ENCODE results near the gene SPNS3. TPM values are rescaled to one million over a fixed set of nuclear protein-coding genes. Genes with fewer than 3 reads are reported as not detected.

The SPNS3 gene
- total and polyA plus RNA-seq, 9 of the 15 experiments (the other 6 are each of a cell fraction or from before 2014, with no cell fraction given), result not detected

DNA sequence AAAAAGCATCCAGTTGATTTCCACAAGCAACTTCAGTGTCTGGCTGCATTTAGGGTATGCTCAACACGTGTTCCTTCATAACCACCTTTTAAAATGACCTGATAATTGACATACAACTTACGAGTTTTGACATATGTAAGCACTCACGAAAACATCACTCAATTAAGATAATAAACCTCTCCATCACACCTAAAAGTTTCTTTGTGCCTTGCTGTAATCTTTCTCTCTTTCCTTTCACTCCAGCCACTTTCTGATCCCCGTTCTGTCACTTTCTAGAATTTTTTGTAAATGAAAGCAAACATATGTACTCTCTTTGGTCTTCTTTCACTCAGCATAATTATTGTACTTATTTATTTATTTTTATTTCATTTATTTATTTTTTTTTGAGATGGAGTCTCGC lies 46.6 kb upstream of the SPNS3 start:
- WGBS (ENCODE audit: insufficient coverage, low coverage, missing lambda C conversion rate), result 36% methylated on average over 5 of the region's 5 CpGs
- no peaks in the 10 kb centered on the region for H3K9me1 ChIP-seq (ENCODE audit: control insufficient read depth, insufficient read depth, low read length)
- in situ Hi-C loops (cut with MboI) (no loop called here), intact Hi-C loops (cut with micrococcal nuclease) (no loop called here)
- no peak for FAIRE-seq
- no peaks in the 10 kb centered on the region for H3K9me3 ChIP-seq (replicated peaks; ENCODE audit: control insufficient read depth, insufficient read depth, low read depth, low read length)
- no peak for ATAC-seq
- no peaks in the 10 kb centered on the region for H3K36me3 ChIP-seq (ENCODE audit: control insufficient read depth, insufficient read depth, low read length)
- H3K9ac ChIP-seq (ENCODE audit: insufficient read depth in 1 of 2, low read depth in 2 of 2, low read length in 2 of 2), result no peak overlapping the region
- no peak overlapping the region for H3K27ac ChIP-seq (ENCODE audit: extremely low read depth, low read depth, low read length)
- ChIA-PET CTCF (ENCODE audit: low intra/inter-chr PET ratio) (no interaction called here), POLR2A (no interaction called here)
- H3K4me2 ChIP-seq (ENCODE audit: insufficient read depth, low read length), result no peak overlapping the region
- no peaks in the 10 kb centered on the region for H4K20me1 ChIP-seq (replicated peaks; ENCODE audit: control insufficient read depth, insufficient read depth, low read length)
- no TSS peak for BruUV-seq (replicated peaks)
- H3K79me2 ChIP-seq (ENCODE audit: control insufficient read depth, insufficient read depth, low read length), result no peaks in the 10 kb centered on the region
- H3K27me3 ChIP-seq (ENCODE audit: control insufficient read depth in 2 of 2, insufficient read depth in 2 of 2, low read length in 2 of 2), result no peaks in the 10 kb centered on the region
- H2AFZ ChIP-seq (ENCODE audit: low read depth, low read length), result no peak overlapping the region
- DNase-seq (ENCODE audit: extremely low read depth in 1 of 4, low spot score in 3 of 4), result no peak
- H3K4me1 ChIP-seq (replicated peaks in 1 of 2; ENCODE audit: control insufficient read depth in 2 of 2, insufficient read depth in 2 of 2, low read length in 2 of 2), result peaks cover 0 to 9% of the 10 kb centered on the region in 2 experiments; a peak in 1 of 5 replicates
- H3K4me3 ChIP-seq, result no peak overlapping the region
- TF ChIP-seq TOE1 (IDR thresholded peaks at IDR 0.05; ENCODE audit: borderline replicate concordance), result no peak
- TF ChIP-seq TOE1 (CRISPR knock-in tag; IDR thresholded peaks at IDR 0.05; ENCODE audit: borderline replicate concordance, low read depth), result no peak
- TF ChIP-seq, protein P1, sequence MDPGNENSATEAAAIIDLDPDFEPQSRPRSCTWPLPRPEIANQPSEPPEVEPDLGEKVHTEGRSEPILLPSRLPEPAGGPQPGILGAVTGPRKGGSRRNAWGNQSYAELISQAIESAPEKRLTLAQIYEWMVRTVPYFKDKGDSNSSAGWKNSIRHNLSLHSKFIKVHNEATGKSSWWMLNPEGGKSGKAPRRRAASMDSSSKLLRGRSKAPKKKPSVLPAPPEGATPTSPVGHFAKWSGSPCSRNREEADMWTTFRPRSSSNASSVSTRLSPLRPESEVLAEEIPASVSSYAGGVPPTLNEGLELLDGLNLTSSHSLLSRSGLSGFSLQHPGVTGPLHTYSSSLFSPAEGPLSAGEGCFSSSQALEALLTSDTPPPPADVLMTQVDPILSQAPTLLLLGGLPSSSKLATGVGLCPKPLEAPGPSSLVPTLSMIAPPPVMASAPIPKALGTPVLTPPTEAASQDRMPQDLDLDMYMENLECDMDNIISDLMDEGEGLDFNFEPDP (CRISPR knock-in tag; IDR thresholded peaks at IDR 0.05), result no peak
- TF ChIP-seq GABPA (tag; conservative IDR thresholded peaks at IDR 0.05; ENCODE audit: low read depth), result no peak
- no peak for TF ChIP-seq SRSF1 (IDR thresholded peaks at IDR 0.05; ENCODE audit: low read depth, low read length)
- TF ChIP-seq TCF3 (CRISPR knock-in tag; IDR thresholded peaks at IDR 0.05), result no peak
- TF ChIP-seq NFE2 (IDR thresholded peaks at IDR 0.05; ENCODE audit: low read depth), result no peak
- TF ChIP-seq, protein P2, sequence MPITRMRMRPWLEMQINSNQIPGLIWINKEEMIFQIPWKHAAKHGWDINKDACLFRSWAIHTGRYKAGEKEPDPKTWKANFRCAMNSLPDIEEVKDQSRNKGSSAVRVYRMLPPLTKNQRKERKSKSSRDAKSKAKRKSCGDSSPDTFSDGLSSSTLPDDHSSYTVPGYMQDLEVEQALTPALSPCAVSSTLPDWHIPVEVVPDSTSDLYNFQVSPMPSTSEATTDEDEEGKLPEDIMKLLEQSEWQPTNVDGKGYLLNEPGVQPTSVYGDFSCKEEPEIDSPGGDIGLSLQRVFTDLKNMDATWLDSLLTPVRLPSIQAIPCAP (CRISPR knock-in tag; IDR thresholded peaks at IDR 0.05; ENCODE audit: borderline replicate concordance), result no peak
- TF ChIP-seq, protein P3, sequence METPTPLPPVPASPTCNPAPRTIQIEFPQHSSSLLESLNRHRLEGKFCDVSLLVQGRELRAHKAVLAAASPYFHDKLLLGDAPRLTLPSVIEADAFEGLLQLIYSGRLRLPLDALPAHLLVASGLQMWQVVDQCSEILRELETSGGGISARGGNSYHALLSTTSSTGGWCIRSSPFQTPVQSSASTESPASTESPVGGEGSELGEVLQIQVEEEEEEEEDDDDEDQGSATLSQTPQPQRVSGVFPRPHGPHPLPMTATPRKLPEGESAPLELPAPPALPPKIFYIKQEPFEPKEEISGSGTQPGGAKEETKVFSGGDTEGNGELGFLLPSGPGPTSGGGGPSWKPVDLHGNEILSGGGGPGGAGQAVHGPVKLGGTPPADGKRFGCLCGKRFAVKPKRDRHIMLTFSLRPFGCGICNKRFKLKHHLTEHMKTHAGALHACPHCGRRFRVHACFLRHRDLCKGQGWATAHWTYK (CRISPR knock-in tag; IDR thresholded peaks at IDR 0.05), result no peak
- no peak for TF ChIP-seq CCAR2 (IDR thresholded peaks at IDR 0.05; ENCODE audit: low read depth, low read length)
- TF ChIP-seq ZFP30 (CRISPR knock-in tag; IDR thresholded peaks at IDR 0.05; ENCODE audit: borderline replicate concordance), result no peak
- no peak for TF ChIP-seq HIVEP1 (CRISPR knock-in tag; IDR thresholded peaks at IDR 0.05)
- TF ChIP-seq HDAC3 (IDR thresholded peaks at IDR 0.05; ENCODE audit: borderline replicate concordance, partially characterized antibody), result no peak
- TF ChIP-seq, protein P4, sequence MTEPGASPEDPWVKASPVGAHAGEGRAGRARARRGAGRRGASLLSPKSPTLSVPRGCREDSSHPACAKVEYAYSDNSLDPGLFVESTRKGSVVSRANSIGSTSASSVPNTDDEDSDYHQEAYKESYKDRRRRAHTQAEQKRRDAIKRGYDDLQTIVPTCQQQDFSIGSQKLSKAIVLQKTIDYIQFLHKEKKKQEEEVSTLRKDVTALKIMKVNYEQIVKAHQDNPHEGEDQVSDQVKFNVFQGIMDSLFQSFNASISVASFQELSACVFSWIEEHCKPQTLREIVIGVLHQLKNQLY (CRISPR knock-in tag; conservative IDR thresholded peaks at IDR 0.05), result no peak
- no peak for TF ChIP-seq SRF (CRISPR knock-in tag; IDR thresholded peaks at IDR 0.05)

Measured in K562 (cell line).